Endodermal cell (in vitro differentiated cells): ENCODE measurements around the gene PCDHA13. TPM values are rescaled to one million over a fixed set of nuclear protein-coding genes. Genes with fewer than 3 reads are reported as not detected.
"Not testable (repeated sequence)": the region's sequence is repeated elsewhere in the genome, so short reads cannot be mapped to it uniquely, and the experiment has no call there.

Source experiments
- DNase-seq: peaks from one replicate; pipeline ENCODE4 v3.0.0-alpha.2; 2017
- H3K27ac ChIP-seq: 2 replicates; pipeline ENCODE4 v1.5.1; 2013; ENCODE audit warnings: mild to moderate bottlenecking, low read depth, low read length, moderate library complexity
- H3K27me3 ChIP-seq: 2 replicates; pipeline ENCODE4 v1.6.1; 2013; ENCODE audit warnings: mild to moderate bottlenecking, low read length, moderate library complexity; ENCODE audit not compliant: insufficient read depth, control insufficient read depth, poor library complexity, severe bottlenecking
- H3K36me3 ChIP-seq: 2 replicates; pipeline ENCODE4 v1.7.0; 2013; ENCODE audit warnings: mild to moderate bottlenecking, low read length, moderate library complexity; ENCODE audit not compliant: control insufficient read depth, insufficient read depth
- H3K4me1 ChIP-seq: one replicate; pipeline ENCODE4 v1.7.0; 2013; ENCODE audit warnings: low read length; ENCODE audit not compliant: control insufficient read depth, insufficient read depth
- H3K4me3 ChIP-seq: 2 replicates; pipeline ENCODE4 v1.5.1; 2013; ENCODE audit warnings: mild to moderate bottlenecking, low read length, moderate library complexity
- H3K9ac ChIP-seq: 2 replicates; pipeline ENCODE4 v1.6.1; 2013; ENCODE audit warnings: mild to moderate bottlenecking, low read length, moderate library complexity; ENCODE audit not compliant: poor library complexity, severe bottlenecking; ENCODE audit errors: extremely low read depth
- H3K9me3 ChIP-seq: 2 replicates; pipeline ENCODE4 v1.6.1; 2013; ENCODE audit warnings: mild to moderate bottlenecking, low read length, moderate library complexity; ENCODE audit not compliant: control insufficient read depth
- H3K27ac Mint-ChIP-seq: 2 replicates; pipeline ENCODE4 v1.8.0; 2020; ENCODE audit warnings: mixed read lengths
- H3K27me3 Mint-ChIP-seq: 2 replicates; pipeline ENCODE4 v1.8.0; 2021; ENCODE audit warnings: mild to moderate bottlenecking, mixed read lengths; ENCODE audit not compliant: insufficient read depth
- H3K36me3 Mint-ChIP-seq: 2 replicates; pipeline ENCODE4 v1.8.0; 2020; ENCODE audit warnings: low read depth, mixed read lengths
- H3K4me1 Mint-ChIP-seq: 2 replicates; pipeline ENCODE4 v1.8.0; 2020; ENCODE audit warnings: mixed read lengths
- H3K4me3 Mint-ChIP-seq: 2 replicates; pipeline ENCODE4 v1.8.0; 2020; ENCODE audit warnings: mild to moderate bottlenecking, moderate library complexity, mixed read lengths
- H3K9me3 Mint-ChIP-seq: 2 replicates; pipeline ENCODE4 v1.8.0; 2020; ENCODE audit warnings: mild to moderate bottlenecking, mixed read lengths
- WGBS, 2 experiments: methylation state at CpG; one replicate each; pipeline versions ENCODE4 v1.1.5 to v1.1.7; 2013; ENCODE audit warnings: missing lambda C conversion rate in 2 of 2, mixed read lengths in 1 of 2; ENCODE audit not compliant: insufficient coverage in 1 of 2, insufficient read length in 1 of 2; 5-methylcytosine and 5-hydroxymethylcytosine counted together
- total RNA-seq, 2 donors: library from RNA; stranded (reverse); fragmentation: NEBNext Ultra II Directional in 1 of 2; extraction: Animal tissue kit (Norgen Biotek cat#: 25700) in 1 of 2; gene quantifications; 2 replicates in 1 of 2; 3 replicates in 1 of 2; pipeline ENCODE4 v1.2.1, GENCODE V29; 2021
- TF ChIP-seq, protein P1 (sequence below): fragments of 200-600 bp; sonication (generic); conservative IDR thresholded peaks from 2 replicates; pipeline ENCODE4 v1.5.0; 2021; ENCODE audit warnings: antibody characterized with exemption, mild to moderate bottlenecking

PCDHA13 gene
- total RNA-seq, 2 donors from 2014 or later = 1.2 to 3.8 TPM

DNA sequence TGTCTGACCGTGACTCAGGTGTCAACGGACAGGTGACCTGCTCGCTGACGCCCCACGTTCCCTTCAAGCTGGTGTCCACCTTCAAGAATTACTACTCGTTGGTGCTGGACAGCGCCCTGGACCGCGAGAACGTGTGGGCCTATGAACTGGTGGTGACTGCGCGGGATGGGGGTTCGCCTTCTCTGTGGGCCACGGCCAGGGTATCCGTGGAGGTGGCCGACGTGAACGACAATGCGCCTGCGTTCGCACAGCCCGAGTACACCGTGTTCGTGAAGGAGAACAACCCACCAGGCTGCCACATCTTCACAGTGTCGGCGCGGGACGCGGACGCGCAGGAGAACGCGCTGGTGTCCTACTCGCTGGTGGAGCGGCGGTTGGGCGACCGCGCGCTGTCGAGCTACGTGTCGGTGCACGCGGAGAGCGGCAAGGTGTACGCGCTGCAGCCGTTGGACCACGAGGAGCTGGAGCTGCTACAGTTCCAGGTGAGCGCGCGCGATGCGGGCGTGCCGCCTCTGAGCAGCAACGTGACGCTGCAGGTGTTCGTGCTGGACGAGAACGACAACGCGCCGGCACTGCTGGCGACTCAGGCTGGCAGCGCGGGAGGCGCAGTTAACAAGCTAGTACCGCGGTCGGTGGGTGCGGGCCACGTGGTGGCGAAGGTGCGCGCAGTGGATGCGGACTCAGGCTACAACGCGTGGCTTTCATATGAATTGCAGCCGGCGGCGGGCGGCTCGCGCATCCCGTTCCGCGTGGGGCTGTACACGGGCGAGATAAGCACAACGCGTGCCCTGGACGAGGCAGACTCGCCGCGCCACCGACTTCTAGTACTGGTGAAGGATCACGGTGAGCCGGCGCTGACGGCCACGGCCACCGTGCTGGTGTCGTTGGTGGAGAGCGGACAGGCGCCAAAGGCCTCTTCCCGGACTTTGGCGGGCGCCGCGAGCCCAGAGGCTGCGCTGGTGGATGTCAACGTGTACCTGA is 11.4 kb upstream of the PCDHA13 start:
- H3K4me3 ChIP-seq = peak overlapping the region; percentile 98
- no peak overlapping the region for H3K9ac ChIP-seq
- peaks cover 5% of the 10 kb centered on the region for H3K9me3 ChIP-seq
- H3K27ac ChIP-seq = no peak overlapping the region
- H3K36me3 ChIP-seq = peaks cover 6% of the 10 kb centered on the region
- peak; percentile 43 for DNase-seq
- peaks cover 17% of the 10 kb centered on the region for H3K9me3 Mint-ChIP-seq
- no peaks in the 10 kb centered on the region for H3K27me3 Mint-ChIP-seq
- 96 to 97% methylated on average over 103 to 114 of the region's 114 CpGs for WGBS, 2 experiments
- H3K36me3 Mint-ChIP-seq = peaks cover 25% of the 10 kb centered on the region
- H3K27ac Mint-ChIP-seq = no peak overlapping the region
- no peaks in the 10 kb centered on the region for H3K27me3 ChIP-seq
- TF ChIP-seq, protein P1, sequence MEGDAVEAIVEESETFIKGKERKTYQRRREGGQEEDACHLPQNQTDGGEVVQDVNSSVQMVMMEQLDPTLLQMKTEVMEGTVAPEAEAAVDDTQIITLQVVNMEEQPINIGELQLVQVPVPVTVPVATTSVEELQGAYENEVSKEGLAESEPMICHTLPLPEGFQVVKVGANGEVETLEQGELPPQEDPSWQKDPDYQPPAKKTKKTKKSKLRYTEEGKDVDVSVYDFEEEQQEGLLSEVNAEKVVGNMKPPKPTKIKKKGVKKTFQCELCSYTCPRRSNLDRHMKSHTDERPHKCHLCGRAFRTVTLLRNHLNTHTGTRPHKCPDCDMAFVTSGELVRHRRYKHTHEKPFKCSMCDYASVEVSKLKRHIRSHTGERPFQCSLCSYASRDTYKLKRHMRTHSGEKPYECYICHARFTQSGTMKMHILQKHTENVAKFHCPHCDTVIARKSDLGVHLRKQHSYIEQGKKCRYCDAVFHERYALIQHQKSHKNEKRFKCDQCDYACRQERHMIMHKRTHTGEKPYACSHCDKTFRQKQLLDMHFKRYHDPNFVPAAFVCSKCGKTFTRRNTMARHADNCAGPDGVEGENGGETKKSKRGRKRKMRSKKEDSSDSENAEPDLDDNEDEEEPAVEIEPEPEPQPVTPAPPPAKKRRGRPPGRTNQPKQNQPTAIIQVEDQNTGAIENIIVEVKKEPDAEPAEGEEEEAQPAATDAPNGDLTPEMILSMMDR = no peak
- H3K4me1 Mint-ChIP-seq = peaks cover 8% of the 10 kb centered on the region
- H3K4me1 ChIP-seq = no peaks in the 10 kb centered on the region
- H3K4me3 Mint-ChIP-seq = no peak overlapping the region

DNA sequence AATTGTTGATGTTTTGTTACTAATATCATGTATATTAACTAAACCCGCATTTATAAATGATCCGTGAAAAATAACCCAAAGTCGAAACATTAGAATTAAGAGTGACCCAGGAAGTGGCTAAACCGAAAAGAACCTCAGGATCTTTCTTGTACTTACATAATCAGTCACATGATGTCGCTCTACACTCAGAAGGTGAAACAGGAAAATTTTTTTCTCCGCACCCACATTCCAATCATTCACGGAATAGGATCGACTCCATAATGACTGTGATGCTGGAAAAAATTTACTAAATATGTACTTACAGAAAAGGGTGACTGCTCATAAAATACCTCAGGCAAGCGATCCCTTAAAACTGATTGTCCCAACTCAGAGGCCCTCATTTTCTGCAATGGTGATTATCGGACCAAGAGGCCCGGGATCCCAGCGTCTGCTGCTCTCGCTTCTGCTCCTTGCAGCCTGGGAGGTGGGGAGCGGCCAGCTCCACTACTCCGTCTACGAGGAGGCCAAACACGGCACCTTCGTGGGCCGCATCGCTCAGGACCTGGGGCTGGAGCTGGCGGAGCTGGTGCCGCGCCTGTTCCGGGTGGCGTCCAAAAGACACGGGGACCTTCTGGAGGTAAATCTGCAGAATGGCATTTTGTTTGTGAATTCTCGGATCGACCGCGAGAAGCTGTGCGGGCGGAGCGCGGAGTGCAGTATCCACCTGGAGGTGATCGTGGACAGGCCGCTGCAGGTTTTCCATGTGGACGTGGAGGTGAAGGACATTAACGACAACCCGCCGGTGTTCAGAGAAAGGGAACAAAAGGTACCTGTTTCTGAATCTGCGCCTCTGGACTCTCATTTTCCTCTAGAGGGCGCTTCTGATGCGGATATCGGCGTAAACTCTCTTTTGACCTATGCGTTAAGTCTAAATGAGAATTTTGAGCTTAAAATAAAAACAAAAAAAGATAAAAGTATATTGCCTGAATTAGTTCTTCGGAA is 6.5 kb upstream of the PCDHA13 start, which contains the start of gene PCDHA12:
TSS of gene PCDHA12 (plus strand) at position 224 of the 981 bp plus-strand sequence. CDS start at position 389, 165 bp downstream.
- Mint-ChIP-seq H3K36me3 (peaks cover 30% of the 10 kb centered on the region), H3K4me3 (peak within 1 kb of the TSS; percentile 97), H3K27me3 (no peaks in the 10 kb centered on the region), H3K27ac (peak within 1 kb of the TSS; percentile 98), H3K9me3 (peaks cover 6% of the 10 kb centered on the region), H3K4me1 (peaks cover 8% of the 10 kb centered on the region)
- WGBS, 2 experiments = 84% methylated on average over 24 to 47 of the region's 47 CpGs
- peak within 1 kb of the TSS; percentile 50 for H3K9ac ChIP-seq
- no peaks in the 10 kb centered on the region for H3K9me3 ChIP-seq
- TF ChIP-seq, protein P1 = peak; percentile 86
- H3K27ac ChIP-seq = no peak within 1 kb of the TSS
- peak within 1 kb of the TSS; percentile 35 for H3K4me3 ChIP-seq
- no peaks in the 10 kb centered on the region for H3K4me1 ChIP-seq
- H3K36me3 ChIP-seq = peaks cover 17% of the 10 kb centered on the region
- no peaks in the 10 kb centered on the region for H3K27me3 ChIP-seq
- peak; percentile 76 for DNase-seq

DNA sequence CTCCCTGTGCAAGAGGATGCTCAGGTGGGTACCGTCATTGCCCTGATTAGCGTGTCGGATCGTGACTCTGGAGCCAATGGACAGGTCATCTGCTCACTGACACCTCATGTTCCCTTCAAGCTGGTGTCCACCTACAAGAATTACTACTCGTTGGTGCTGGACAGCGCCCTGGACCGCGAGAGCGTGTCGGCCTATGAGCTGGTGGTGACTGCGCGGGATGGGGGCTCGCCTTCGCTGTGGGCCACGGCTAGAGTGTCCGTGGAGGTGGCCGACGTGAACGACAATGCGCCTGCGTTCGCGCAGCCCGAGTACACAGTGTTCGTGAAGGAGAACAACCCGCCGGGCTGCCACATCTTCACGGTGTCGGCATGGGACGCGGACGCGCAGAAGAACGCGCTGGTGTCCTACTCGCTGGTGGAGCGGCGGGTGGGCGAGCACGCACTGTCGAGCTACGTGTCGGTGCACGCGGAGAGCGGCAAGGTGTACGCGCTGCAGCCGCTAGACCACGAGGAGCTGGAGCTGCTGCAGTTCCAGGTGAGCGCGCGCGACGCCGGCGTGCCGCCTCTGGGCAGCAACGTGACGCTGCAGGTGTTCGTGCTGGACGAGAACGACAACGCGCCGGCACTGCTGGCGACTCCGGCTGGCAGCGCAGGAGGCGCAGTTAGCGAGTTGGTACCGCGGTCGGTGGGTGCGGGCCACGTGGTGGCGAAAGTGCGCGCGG is 5.2 kb upstream of the PCDHA13 start:
- peaks cover 21% of the 10 kb centered on the region for H3K36me3 Mint-ChIP-seq
- not testable (repeated sequence) for H3K27ac ChIP-seq, H3K27me3 ChIP-seq, H3K27ac Mint-ChIP-seq, H3K4me1 ChIP-seq, H3K4me3 ChIP-seq, H3K9ac ChIP-seq, H3K9me3 ChIP-seq, H3K4me1 Mint-ChIP-seq, H3K9me3 Mint-ChIP-seq, H3K27me3 Mint-ChIP-seq
- 96 to 99% methylated on average over 57 to 80 of the region's 80 CpGs for WGBS, 2 experiments
- peak overlapping the region; percentile 97 for H3K4me3 Mint-ChIP-seq
- H3K36me3 ChIP-seq = peaks cover 21% of the 10 kb centered on the region
- peak; percentile 37 for DNase-seq
